Measurements from ENCODE around the gene TMEM163. TPM values are rescaled to one million over a fixed set of nuclear protein-coding genes. Genes with fewer than 3 reads are reported as not detected.

The TMEM163 gene
- total RNA-seq, 1 experiment from 2014 or later: 0.43 TPM

- no peak for DNase-seq (ENCODE audit: low spot score)
These were observed 25.2 kb downstream of the TMEM163 start for GRCh38 chr2:134693359-134694330.

DNA sequence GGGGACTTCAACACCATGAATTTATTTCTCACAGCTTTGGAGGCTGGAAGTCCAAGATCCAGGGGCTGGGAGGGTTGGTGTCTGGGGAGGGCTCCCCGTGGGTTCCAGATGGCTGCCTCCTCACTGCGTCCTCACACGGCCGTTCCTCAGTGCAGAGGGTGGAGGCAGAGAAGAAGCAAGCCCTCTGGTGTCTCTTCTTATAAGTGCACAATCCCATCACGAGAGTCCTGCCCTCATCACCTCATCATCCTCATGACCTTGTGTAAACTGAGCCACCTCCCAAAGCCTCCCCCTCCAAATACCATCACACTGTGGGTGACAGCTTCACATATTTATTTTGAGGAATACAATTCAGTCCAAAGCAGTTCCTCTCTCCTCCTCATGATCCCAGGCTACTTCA lies 26.3 kb downstream of the TMEM163 start:
- DNase-seq (ENCODE audit: low spot score): no peak

DNA sequence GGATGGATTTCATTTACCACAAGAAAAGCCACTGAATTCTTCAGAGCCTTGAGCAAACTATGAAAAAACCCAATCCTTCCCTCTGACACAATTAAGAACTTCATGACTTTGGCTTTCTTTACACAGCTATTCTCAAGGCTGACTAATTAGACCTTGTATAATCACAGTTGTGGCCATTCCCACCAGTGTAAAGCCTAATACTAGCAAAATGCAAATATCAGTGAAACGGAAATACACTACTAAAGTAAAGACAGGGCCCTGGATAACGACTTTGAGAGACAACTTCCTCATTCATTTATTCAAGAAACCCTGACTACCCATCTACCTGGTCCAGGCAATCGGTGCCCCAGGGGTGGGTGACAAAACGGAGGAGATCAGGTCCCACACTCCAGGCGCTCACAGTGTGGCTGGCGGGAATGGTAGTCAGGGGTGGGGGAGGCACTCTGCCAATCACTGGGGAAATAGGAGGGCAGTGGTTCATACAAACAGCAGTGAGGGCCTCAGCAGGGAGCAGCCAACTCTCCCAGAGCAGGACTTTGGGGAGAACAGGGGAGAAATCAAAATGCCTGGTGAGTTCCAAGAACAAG lies 28.1 kb downstream of the TMEM163 start:
- no peak for DNase-seq (ENCODE audit: low spot score)

DNA sequence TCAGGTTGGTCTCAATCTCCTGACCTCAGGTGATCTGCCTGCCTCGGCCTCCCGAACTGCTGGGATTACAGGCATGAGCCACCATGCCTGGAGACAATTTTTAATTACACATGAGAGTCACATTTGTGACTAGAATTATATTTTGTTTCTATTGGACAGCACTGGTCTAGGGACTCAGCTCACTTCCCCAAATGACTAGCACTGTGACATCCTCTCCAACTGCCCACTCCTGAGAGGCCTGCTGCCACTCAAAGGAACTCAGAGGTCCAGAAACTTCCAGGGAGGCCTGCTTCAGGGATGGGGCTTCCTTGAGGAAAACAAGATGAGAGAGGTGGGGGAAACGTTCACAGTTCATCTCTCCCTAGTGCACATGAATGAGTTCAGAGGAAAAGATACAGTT lies 29.5 kb downstream of the TMEM163 start:
- no peak for DNase-seq (ENCODE audit: low spot score)

DNA sequence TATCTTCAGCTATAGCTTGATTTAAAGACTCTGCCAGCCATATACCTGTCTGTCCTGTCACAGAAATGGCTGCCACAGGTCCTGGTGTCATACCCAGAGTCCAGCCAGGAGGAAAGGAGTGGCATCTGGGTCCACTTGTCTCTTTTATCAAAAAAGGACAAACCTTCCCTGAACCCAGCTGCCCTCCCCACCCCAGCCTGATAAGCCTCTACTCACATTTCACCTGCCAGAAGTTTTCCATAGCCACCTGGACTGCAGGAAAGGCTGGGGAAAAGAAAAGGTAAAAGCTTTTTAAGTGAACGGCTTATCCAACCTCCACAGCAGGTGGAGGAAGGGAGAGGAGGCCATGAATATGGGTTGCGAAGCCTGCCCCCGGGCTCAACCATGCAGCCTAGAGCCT lies 32.8 kb downstream of the TMEM163 start:
- no peak for DNase-seq (ENCODE audit: low spot score)

GRCh38 chr2:134683561-134684112 lies 35.2 kb downstream of the TMEM163 start:
- DNase-seq (ENCODE audit: low spot score): peak; percentile 93

- peak; percentile 55 for DNase-seq (ENCODE audit: low spot score)
These were observed 36.1 kb downstream of the TMEM163 start for GRCh38 chr2:134682726-134683125.

DNA sequence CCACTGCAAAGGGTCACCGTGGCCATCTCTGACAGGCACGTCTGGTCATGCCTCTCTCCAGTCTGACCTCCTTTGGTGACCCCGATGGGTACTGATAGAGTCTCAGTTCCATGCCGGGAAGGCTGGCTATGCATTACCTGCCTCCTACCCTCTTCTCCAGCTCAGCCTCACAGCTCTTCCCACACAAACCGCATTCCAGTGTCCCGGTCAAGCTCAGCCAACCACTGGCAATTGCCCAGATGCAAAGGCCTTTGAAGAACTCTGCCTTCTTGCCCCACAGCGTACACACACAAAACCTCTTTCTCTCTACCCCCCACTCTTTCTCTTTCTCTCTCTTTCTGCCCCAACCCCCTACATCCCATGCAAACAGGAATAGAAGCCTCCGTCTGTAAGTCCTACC lies 37.6 kb downstream of the TMEM163 start:
- no peak for DNase-seq (ENCODE audit: low spot score)

DNA sequence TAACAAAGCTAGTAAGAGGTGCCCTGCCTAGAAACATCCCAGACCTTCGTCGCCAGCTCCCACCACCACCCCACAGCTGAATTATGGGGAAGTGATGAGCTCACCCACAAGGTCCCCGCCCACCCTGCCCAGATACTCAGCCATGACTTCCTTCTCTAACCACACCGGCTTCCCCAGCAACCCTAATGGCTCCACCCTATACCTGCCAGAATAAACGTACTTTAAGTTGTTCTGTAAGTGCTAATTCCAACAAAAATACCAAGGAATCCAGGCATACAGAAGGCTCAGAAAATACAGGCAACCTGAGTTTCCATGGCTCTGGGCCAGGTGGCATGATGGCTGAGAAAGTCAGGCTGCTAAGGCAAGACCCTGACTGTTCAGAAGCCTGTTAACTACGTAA lies 39.1 kb downstream of the TMEM163 start:
- DNase-seq (ENCODE audit: low spot score): no peak

GRCh38 chr2:134679294-134679693 lies 39.5 kb downstream of the TMEM163 start:
- DNase-seq (ENCODE audit: low spot score): no peak

DNA sequence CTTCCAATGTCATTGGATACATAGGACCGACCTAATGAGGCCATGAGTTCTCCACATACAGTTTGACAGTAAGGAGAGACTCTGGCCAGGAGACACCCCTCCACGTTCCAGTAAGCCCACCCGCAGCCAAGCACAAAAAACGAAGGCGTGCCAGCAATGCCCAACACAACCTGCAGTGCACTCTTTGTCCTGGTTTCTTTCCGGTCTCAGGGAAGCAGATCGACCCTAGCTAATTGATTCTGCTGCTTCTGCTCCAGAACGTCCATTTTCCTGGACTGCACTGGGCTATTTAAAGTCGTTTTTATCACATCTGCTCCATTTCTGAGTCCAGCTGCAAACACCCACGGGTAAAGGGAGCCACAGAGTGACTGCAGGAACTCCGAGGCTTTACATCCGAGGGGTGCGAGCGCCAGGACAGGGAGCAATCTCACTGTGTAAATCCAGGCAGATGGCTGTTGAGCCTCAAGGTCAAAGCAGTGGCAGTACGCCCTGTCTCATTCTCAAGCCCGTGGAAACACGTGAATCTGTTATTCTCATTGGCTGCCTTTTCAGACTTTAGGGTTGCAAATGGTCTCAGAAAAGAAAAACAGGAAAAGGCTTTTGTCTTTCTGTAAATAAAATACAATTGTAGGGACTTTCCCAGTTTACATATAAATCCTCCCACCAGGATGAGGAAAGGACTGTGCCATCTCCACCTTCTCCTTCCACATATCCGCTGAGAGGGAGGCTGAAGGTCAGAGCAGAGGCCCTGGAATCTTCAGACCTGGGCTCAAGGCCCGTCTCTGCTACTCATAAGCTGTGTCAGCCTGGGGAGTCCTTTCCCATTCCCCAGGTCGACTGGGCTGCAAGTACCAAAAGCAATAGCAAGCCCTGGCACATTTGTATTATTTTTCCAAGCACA lies 40.7 kb downstream of the TMEM163 start:
- DNase-seq (ENCODE audit: low spot score): no peak

GRCh38 chr2:134676960-134677359 lies 41.8 kb downstream of the TMEM163 start:
- no peak for DNase-seq (ENCODE audit: low spot score)

DNA sequence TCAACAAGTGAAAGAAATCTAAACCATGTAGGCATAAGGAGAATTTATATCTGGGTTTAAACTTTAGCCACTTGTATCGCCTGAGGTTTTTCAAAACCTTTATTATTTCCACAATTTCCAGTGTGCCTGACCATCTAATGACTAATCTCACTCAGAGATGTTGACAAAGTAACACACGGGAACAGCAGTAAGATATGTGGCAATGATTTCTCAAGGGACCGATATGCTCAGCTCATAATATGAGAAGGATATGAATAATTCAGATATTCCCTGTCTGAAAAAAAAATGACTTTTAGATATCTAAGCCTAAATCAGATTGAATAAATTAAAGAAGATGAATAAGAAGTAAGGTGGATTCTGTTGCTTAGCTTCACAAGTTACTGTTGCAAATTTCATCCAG lies 43.5 kb downstream of the TMEM163 start:
- DNase-seq (ENCODE audit: low spot score): no peak

- no peak for DNase-seq (ENCODE audit: low spot score)
These were observed 44.1 kb downstream of the TMEM163 start for GRCh38 chr2:134674687-134675086.

DNA sequence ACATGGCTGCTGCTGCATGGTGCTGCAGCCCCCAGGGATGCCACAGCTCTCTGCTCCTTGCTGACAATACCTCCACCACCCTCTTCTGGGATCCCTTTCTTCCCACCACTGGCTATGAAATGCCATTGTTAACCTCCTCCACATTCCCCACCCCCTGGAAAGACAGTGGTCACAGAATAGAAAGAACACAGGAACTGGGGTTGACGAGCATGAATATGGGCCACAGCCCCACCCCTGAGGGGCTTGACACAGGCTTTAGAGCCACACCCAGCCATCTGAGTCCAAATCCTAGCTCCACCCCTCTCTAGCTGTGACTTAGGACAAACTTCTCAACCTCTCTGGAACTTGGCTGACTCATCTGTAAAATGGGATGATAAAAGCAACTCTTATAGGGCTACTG lies 47.3 kb downstream of the TMEM163 start:
- no peak for DNase-seq (ENCODE audit: low spot score)

DNA sequence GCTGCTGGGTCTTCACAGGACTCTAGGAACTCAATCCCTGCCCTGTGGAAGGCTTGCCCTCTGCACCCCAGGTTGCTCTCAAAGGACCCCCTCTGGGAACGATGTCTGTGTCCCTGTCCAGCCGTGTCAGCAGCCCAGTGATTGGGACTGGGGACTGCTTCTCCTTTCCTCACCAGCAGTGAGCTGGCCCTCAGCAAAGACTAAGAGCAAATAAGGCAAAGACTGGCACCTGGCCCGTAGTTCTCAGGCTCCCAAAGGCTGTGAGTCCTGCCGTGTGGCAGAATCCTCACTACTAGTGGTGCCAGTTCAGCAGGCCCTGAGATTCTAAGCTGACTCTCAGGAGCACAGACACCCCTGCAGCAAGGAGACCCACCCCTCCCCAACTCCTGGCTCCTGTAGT lies 47.8 kb downstream of the TMEM163 start:
- no peak for DNase-seq (ENCODE audit: low spot score)

GRCh38 chr2:134669731-134670669 lies 48.8 kb downstream of the TMEM163 start:
- DNase-seq (ENCODE audit: low spot score): no peak

GRCh38 chr2:134668821-134669220 lies 50.0 kb downstream of the TMEM163 start:
- peak; percentile 62 for DNase-seq (ENCODE audit: low spot score)

DNA sequence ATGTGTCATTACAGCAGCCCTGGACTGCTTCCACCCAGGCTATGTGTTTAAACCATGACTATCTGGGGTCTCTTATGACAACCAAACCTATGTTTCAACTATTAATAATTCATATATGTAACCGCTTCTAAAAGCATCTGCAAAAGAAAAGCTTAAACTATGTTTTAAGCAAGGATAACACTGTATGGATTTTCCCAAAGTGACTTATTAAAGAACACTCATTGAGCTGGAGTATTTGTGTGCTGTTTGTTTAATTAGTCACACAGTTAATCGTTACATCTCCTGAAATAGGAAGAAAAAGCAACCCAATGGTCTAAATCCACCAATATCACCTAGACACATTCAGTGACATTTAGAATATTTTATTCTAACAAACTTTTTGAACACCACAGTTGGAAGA lies 51.3 kb downstream of the TMEM163 start:
- DNase-seq (ENCODE audit: low spot score): no peak

- DNase-seq (ENCODE audit: low spot score): no peak
These were observed 51.7 kb downstream of the TMEM163 start for GRCh38 chr2:134667081-134667480.
